Hepatocyte (in vitro differentiated cells): ENCODE results near the gene TTC28. TPM values are rescaled to one million over a fixed set of nuclear protein-coding genes. Genes with fewer than 3 reads are reported as not detected.

Experiments
- DNase-seq: peaks from one replicate; pipeline ENCODE4 v3.0.0-alpha.2; 2016; ENCODE audit warnings: low spot score
- H2AFZ ChIP-seq: fragments of 200-600 bp; sonication (generic); 2 replicates; pipeline ENCODE4 v1.6.0; 2016; ENCODE audit warnings: antibody characterized with exemption, mild to moderate bottlenecking
- H3K27ac ChIP-seq: fragments of 200-600 bp; sonication (generic); 2 replicates; pipeline ENCODE4 v1.5.1; 2016; ENCODE audit warnings: mild to moderate bottlenecking
- H3K27me3 ChIP-seq: fragments of 200-600 bp; sonication (generic); 2 replicates; pipeline ENCODE4 v1.6.1; 2016
- H3K36me3 ChIP-seq: fragments of 200-600 bp; sonication (generic); replicated peaks from 2 replicates; pipeline ENCODE4 v1.5.1; 2016; ENCODE audit warnings: low read depth; ENCODE audit not compliant: insufficient read depth
- H3K4me1 ChIP-seq: fragments of 200-600 bp; sonication (generic); 2 replicates; pipeline ENCODE4 v1.5.1; 2016; ENCODE audit warnings: mild to moderate bottlenecking, moderate library complexity; ENCODE audit not compliant: insufficient read depth
- H3K4me2 ChIP-seq: fragments of 200-600 bp; sonication (generic); 2 replicates; pipeline ENCODE4 v1.6.0; 2016
- H3K4me3 ChIP-seq: fragments of 200-600 bp; sonication (generic); 2 replicates; pipeline ENCODE4 v1.5.1; 2016; ENCODE audit warnings: mild to moderate bottlenecking
- H3K79me2 ChIP-seq: fragments of 200-600 bp; sonication (generic); 2 replicates; pipeline ENCODE4 v1.6.0; 2017; ENCODE audit warnings: mild to moderate bottlenecking
- H3K9me2 ChIP-seq: fragments of 200-600 bp; sonication (generic); replicated peaks from 2 replicates; pipeline ENCODE4 v1.6.0; 2017; ENCODE audit warnings: mild to moderate bottlenecking; ENCODE audit not compliant: insufficient read depth
- H3K9me3 ChIP-seq: fragments of 200-600 bp; sonication (generic); 2 replicates; pipeline ENCODE4 v1.5.1; 2016; ENCODE audit warnings: low read depth, mild to moderate bottlenecking
- H4K20me1 ChIP-seq: fragments of 200-600 bp; sonication (generic); 2 replicates; pipeline ENCODE4 v1.6.0; 2016; ENCODE audit warnings: mild to moderate bottlenecking; ENCODE audit not compliant: insufficient read depth, poor library complexity, severe bottlenecking
- EZH2 ChIP-seq: fragments of 200-600 bp; sonication (generic); IDR thresholded peaks from 2 replicates; pipeline ENCODE4 v1.6.1; 2016; ENCODE audit warnings: antibody characterized with exemption, mild to moderate bottlenecking, borderline replicate concordance
- EZH2phosphoT487 ChIP-seq: fragments of 200-600 bp; sonication (generic); IDR thresholded peaks from one replicate; pipeline ENCODE4 v1.6.1; 2018; ENCODE audit warnings: antibody characterized with exemption, mild to moderate bottlenecking, low read depth, moderate library complexity; ENCODE audit not compliant: unreplicated experiment, severe bottlenecking
- WGBS: methylation state at CpG from one replicate; pipeline ENCODE4 v1.1.6; 2016; ENCODE audit warnings: low lambda C conversion rate; ENCODE audit errors: missing lambda C conversion rate; 5-methylcytosine and 5-hydroxymethylcytosine counted together
- polyA plus RNA-seq: library from polyadenylated mRNA; unstranded; fragments of >200 nt; fragmentation: Nextera tagmentation; extraction: Ambion mirVana; gene quantifications from 2 replicates; pipeline ENCODE4 v1.2.1, GENCODE V29; 2016
- total RNA-seq: library from RNA; depleted of rRNA; stranded (reverse); fragments of >200 nt; gene quantifications from 2 replicates; pipeline ENCODE4 v1.2.3, GENCODE V29; 2014
- TF ChIP-seq, protein P1 (sequence below): fragments of 200-600 bp; sonication (generic); IDR thresholded peaks from 2 replicates; pipeline ENCODE4 v1.5.1; 2016; ENCODE audit warnings: antibody characterized with exemption, mild to moderate bottlenecking; ENCODE audit not compliant: poor library complexity

The TTC28 gene
- total and polyA plus RNA-seq, 2 experiments from 2014 or later: 14.7 to 30.4 TPM

DNA sequence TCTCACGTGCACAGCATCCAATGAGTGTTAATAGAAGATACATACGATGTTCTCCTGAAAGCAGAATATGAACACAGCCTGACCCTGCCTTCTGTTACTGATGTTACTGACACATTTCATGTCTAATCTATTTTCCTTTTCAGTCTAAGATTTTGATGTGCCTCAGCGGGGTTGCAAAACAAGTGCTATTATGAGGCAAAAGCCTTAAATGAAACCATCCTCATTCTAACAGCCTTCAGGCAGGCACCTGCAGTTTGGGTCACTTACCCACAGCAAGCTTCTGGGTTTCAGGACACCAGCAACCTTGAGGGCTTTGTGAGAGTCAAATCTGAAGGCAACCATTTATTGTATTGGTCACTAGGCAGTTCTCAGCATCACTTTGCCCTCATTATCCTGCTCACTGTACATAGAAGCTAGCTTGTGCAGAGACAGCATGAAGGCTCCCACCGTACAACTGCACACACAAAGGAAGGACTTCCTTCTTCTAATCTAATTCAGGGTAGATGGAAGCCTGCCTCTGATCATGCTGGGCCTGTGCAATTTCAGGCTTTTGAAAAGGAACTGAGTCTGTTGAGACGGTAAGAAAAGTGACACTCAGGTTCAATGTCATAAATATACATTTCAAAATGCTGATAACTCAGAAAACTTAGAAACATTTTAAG, 577.4 kb downstream of the TTC28 start:
- H3K36me3 ChIP-seq: no peaks in the 10 kb centered on the region

DNA sequence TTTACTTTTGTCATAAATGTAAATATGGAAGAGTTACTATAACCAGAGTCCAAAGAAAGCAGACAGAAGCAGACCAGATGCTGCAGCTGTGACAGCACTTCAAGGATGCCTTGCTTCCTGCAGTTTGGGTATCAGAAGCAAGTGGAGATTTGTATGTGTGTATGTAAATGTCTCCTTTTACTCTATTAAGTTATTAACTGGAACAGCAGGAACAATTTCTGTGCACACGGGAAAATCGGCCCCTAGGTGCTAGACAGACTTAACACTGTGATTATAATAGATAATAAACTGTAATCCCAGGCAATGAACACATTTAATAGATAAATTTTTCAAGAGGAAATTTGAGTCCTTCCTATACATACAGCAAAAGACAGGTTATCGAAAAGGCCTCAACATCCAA, 582.0 kb downstream of the TTC28 start:
- no peak for DNase-seq
- no peak for TF ChIP-seq EZH2phosphoT487
- TF ChIP-seq, protein P1, sequence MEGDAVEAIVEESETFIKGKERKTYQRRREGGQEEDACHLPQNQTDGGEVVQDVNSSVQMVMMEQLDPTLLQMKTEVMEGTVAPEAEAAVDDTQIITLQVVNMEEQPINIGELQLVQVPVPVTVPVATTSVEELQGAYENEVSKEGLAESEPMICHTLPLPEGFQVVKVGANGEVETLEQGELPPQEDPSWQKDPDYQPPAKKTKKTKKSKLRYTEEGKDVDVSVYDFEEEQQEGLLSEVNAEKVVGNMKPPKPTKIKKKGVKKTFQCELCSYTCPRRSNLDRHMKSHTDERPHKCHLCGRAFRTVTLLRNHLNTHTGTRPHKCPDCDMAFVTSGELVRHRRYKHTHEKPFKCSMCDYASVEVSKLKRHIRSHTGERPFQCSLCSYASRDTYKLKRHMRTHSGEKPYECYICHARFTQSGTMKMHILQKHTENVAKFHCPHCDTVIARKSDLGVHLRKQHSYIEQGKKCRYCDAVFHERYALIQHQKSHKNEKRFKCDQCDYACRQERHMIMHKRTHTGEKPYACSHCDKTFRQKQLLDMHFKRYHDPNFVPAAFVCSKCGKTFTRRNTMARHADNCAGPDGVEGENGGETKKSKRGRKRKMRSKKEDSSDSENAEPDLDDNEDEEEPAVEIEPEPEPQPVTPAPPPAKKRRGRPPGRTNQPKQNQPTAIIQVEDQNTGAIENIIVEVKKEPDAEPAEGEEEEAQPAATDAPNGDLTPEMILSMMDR: no peak
- no peak for TF ChIP-seq EZH2
- no peaks in the 10 kb centered on the region for H3K9me3 ChIP-seq
- 61% methylated on average over 3 of the region's 3 CpGs for WGBS
- no peaks in the 10 kb centered on the region for H3K27me3 ChIP-seq
- no peaks in the 10 kb centered on the region for H4K20me1 ChIP-seq
- H2AFZ ChIP-seq: no peak overlapping the region
- no peaks in the 10 kb centered on the region for H3K36me3 ChIP-seq
- peaks cover 10% of the 10 kb centered on the region for H3K4me1 ChIP-seq
- H3K4me3 ChIP-seq: no peak overlapping the region
- no peak overlapping the region for H3K27ac ChIP-seq
- no peaks in the 10 kb centered on the region for H3K79me2 ChIP-seq
- H3K9me2 ChIP-seq: no peaks in the 10 kb centered on the region
- H3K4me2 ChIP-seq: no peak overlapping the region

More for the DNA sequence above, 577.4 kb downstream of the TTC28 start:
- DNase-seq: no peak
- TF ChIP-seq, protein P1: no peak
- TF ChIP-seq EZH2: no peak
- Histone ChIP-seq H4K20me1 (no peaks in the 10 kb centered on the region), H3K27me3 (no peaks in the 10 kb centered on the region), H3K79me2 (no peaks in the 10 kb centered on the region), H3K27ac (no peak overlapping the region), H3K9me2 (no peaks in the 10 kb centered on the region), H3K4me1 (no peaks in the 10 kb centered on the region), H2AFZ (no peak overlapping the region), H3K9me3 (no peaks in the 10 kb centered on the region), H3K4me3 (no peak overlapping the region), H3K4me2 (no peak overlapping the region)
- WGBS: 93% methylated on average over 5 of the region's 5 CpGs

DNA sequence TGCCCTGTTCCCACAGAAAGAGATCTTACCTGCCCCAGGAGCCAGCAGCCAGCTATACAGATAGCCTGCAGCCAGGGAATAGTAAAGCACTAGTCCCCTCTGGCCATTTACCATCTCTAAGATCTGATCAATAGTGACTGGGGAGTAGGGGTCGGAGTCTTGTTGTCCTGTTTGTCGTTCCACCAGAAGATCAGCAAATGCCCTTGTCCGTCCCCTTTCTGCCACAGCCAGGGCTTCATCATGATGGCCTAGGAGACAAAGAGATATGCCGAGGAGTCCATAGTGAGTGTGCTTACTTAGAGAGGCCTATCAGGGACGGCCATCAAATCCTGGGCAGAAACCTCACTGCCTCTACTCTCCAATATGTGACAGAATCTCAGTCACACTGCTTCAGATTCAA, 583.5 kb downstream of the TTC28 start:
- no peak for TF ChIP-seq EZH2
- TF ChIP-seq, protein P1: no peak
- TF ChIP-seq EZH2phosphoT487: no peak
- H3K27me3 ChIP-seq: no peaks in the 10 kb centered on the region
- H3K27ac ChIP-seq: no peak overlapping the region
- H2AFZ ChIP-seq: no peak overlapping the region
- H3K4me3 ChIP-seq: no peak overlapping the region
- no peaks in the 10 kb centered on the region for H4K20me1 ChIP-seq
- H3K9me2 ChIP-seq: no peaks in the 10 kb centered on the region
- H3K4me2 ChIP-seq: no peak overlapping the region
- H3K4me1 ChIP-seq: peaks cover 10% of the 10 kb centered on the region
- 77% methylated on average over 5 of the region's 5 CpGs for WGBS
- no peaks in the 10 kb centered on the region for H3K36me3 ChIP-seq
- no peaks in the 10 kb centered on the region for H3K79me2 ChIP-seq
- no peaks in the 10 kb centered on the region for H3K9me3 ChIP-seq
- no peak for DNase-seq
